ENCODE data around the gene SLC43A3.
"Not testable (repeated sequence)": the region's sequence is repeated elsewhere in the genome, so short reads cannot be mapped to it uniquely, and the experiment has no call there.

SLC43A3 gene

GRCh38 chr11:57368106-57368844 lies 58.6 kb downstream of the SLC43A3 start:
- no peak overlapping the region for H3K4me3 ChIP-seq (ENCODE audit: low read depth in 1 of 2, low read length in 1 of 2)
- no peak for TF ChIP-seq CTCF (IDR thresholded peaks at IDR 0.05)
- peaks cover 0 to 11% of the 10 kb centered on the region in 2 experiments for H3K4me1 ChIP-seq (ENCODE audit: control insufficient read depth in 1 of 2, insufficient read depth in 1 of 2, low read depth in 1 of 2, low read length in 1 of 2)
- no peaks in the 10 kb centered on the region for H3K27me3 ChIP-seq
- no peak overlapping the region for H3K27ac ChIP-seq
- H3K9me3 ChIP-seq = no peaks in the 10 kb centered on the region
- no peaks in the 10 kb centered on the region for H3K36me3 ChIP-seq

DNA sequence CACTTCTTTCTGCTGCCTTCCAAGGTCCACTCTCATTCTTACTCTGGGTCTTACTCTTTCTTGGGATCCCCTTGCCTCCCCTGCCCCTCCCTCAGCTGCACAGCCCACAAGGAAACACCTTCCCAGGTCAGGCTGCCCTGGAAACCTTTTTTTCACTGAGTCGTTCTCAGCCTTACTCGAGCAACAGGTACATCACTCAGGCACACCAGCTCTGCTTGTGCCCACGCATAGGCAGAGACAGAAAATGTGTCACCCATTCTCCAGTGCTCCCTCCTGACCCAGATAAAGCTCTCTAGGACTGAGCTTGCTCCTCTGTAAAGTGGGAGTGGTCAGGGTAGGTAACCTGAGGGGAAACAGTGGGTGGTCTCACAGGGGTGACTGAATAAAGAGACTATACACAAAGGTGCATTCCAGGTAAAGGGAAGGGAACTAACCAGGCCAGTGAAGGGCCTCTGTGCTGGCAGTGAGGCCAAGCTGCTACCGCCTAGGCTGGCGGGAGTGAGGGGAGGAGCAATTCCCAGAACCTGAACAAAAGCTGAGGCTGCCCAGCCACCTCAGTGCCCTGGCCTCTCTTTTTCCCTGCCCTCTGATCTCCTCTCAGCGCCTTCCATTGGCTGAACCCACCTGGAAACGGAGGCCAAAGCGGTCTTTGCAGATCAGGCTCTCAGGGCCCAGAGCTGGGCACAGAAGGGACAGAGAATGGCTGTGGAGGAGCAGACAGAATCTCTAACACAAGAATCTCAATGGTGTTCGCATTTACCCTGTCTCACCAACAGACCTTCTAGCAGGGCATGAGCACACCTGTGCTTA lies 61.9 kb downstream of the SLC43A3 start:
- Histone ChIP-seq H3K27me3 (no peaks in the 10 kb centered on the region), H3K36me3 (no peaks in the 10 kb centered on the region)
- no peak for TF ChIP-seq CTCF (IDR thresholded peaks at IDR 0.05)

DNA sequence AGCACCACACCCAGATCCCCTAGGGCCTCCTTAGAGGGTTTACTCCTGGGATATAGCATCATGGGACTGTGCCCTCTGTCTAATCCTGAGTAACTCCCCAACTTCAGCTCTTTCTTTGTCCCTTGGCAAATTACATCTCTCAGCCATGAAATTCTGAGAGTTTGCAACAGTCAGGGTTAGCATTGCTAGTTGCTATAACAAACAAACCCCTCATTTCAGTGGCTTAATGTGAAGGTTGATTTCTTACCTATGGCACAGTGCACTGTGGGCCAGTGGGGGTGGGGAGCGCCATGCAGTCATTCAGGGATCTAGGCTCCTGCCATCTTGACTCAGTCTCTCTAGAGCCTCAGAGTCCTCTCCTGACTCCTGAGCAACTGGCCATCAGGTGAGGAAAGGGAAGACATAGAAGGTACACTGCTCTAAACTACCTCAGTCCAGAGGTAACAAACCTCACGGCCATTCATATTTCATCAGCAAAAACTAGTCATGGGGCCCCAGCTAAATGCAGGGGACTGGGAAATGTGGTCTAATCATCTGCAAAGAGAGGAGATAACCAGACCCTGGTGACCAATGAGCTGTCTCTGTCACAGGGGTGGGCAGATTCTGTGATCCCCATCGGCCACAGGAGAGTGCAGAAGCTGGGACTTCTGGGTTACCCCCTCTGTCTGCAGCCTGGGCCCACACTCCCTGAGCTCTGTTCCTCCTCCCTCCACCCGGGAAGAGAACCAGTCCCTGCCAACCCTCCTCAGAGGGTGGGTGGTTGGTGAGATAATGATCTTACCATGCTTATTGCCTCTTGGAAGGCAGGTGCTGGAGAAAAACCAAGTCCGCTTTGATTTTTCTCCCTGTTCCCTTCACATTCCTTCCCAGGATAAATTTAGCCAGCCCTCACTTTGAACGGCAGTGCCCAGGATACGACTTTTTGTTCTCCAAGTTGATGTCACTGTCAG lies 63.5 kb downstream of the SLC43A3 start:
- Histone ChIP-seq H3K4me3 (ENCODE audit: low read depth in 1 of 2, low read length in 1 of 2) (no peak overlapping the region), H3K9me3 (no peaks in the 10 kb centered on the region), H3K36me3 (no peaks in the 10 kb centered on the region), H3K27ac (no peak overlapping the region), H3K27me3 (no peaks in the 10 kb centered on the region), H3K4me1 (ENCODE audit: control insufficient read depth in 1 of 2, insufficient read depth in 1 of 2, low read depth in 1 of 2, low read length in 1 of 2) (peaks cover 0 to 5% of the 10 kb centered on the region in 2 experiments)
- TF ChIP-seq CTCF (IDR thresholded peaks at IDR 0.05) = no peak

More for the DNA sequence above, 61.9 kb downstream of the SLC43A3 start:
- Histone ChIP-seq H3K4me1 (ENCODE audit: control insufficient read depth in 1 of 2, insufficient read depth in 1 of 2, low read depth in 1 of 2, low read length in 1 of 2) (peaks cover 0 to 11% of the 10 kb centered on the region in 2 experiments), H3K4me3 (ENCODE audit: low read depth in 1 of 2, low read length in 1 of 2) (no peak overlapping the region), H3K27ac (no peak overlapping the region), H3K9me3 (no peaks in the 10 kb centered on the region)

DNA sequence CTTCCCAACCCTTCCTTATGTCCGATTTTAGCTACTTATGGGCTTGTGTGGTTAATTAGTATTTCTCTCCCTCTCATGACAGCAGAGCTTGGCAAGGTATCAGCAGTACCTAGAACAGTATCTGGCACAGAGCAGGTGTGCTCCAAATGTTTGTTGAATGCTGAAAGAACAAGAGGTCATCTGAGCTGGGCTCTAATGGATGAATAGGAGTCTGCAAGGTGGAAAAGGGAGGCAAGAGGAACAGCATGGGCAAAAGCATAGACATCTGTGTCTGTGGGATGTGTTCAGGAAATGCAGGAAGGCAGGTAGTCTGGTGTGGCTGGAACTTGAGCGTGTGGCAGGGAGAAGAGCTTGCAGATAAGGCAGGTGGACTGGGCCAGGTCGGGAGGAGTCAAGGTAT lies 65.0 kb downstream of the SLC43A3 start:
- H3K4me3 ChIP-seq (ENCODE audit: low read depth in 1 of 2, low read length in 1 of 2) = no peak overlapping the region
- no peak for TF ChIP-seq CTCF (IDR thresholded peaks at IDR 0.05)
- no peak overlapping the region for H3K27ac ChIP-seq
- H3K36me3 ChIP-seq = no peaks in the 10 kb centered on the region
- H3K27me3 ChIP-seq = no peaks in the 10 kb centered on the region
- H3K4me1 ChIP-seq (ENCODE audit: control insufficient read depth in 1 of 2, insufficient read depth in 1 of 2, low read depth in 1 of 2, low read length in 1 of 2) = no peaks in the 10 kb centered on the region
- H3K9me3 ChIP-seq = no peaks in the 10 kb centered on the region

DNA sequence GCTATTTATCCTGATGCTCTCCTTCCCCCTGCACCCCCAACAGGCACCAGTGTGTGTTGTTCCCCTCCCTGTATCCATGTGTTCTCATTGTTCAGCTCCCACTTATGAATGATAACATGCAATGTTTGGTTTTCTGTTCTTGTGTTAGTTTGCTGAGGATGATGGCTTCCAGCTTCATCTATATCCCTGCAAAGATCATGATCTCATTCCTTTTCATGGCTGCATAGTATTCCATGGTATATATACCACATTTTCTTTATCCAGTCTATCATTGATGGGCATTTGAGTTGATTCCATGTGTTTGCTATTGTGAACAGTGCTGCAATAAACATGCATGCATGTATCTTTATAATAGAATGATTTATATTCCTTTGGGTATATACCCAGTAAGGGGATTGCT lies 65.5 kb downstream of the SLC43A3 start:
- not testable (repeated sequence) for H3K9me3 ChIP-seq; H3K4me3 ChIP-seq (ENCODE audit: low read depth in 1 of 2, low read length in 1 of 2); H3K27ac ChIP-seq; H3K27me3 ChIP-seq; H3K36me3 ChIP-seq; H3K4me1 ChIP-seq (ENCODE audit: control insufficient read depth in 1 of 2, insufficient read depth in 1 of 2, low read depth in 1 of 2, low read length in 1 of 2)
